Fibroblast of the aortic adventitia (primary cell): Measurements from ENCODE around the gene DISC1. TPM values are rescaled to one million over a fixed set of nuclear protein-coding genes. Genes with fewer than 3 reads are reported as not detected.

Experiments
- DNase-seq: peaks from one replicate; pipeline ENCODE4 v3.0.0-alpha.2; 2010; ENCODE audit warnings: low read depth
- H3K4me3 ChIP-seq: 2 replicates; pipeline ENCODE4 v1.5.1; 2011; ENCODE audit warnings: low read depth, mild to moderate bottlenecking, control low read depth, low read length, moderate library complexity
- total RNA-seq: library from RNA; depleted of rRNA; stranded (reverse); fragments of >200 nt; gene quantifications from 2 replicates; pipeline ENCODE4 v1.2.3, GENCODE V29; 2012; ENCODE audit warnings: low replicate concordance
- TF ChIP-seq, protein P1 (sequence below): IDR thresholded peaks from 2 replicates; pipeline ENCODE4 v1.5.1; 2011; ENCODE audit warnings: mild to moderate bottlenecking, low read length, control low read depth, inconsistent platforms; ENCODE audit not compliant: insufficient read depth

Gene DISC1
- total RNA-seq, 1 donor = 4.7 TPM

DNA sequence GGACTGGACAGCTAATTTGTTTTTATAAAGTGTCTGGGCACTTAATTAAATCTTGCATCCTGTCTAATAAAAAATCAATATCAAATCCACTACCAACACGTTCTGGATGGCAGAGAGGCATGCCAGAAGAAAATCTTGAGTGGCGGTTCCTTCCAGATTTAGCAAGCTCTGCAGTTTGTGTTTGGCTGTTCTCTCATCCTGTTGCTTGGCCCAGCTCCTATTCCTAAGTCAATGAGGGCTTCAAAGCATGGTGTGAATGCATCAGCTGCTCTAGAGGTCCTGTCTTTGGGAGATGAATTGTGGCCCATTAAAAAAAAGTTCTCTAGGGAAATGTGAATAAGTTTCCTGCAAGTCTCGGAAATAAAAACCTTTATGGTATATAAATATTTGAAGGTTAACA lies 90.3 kb downstream of the DISC1 start:
- TF ChIP-seq, protein P1, sequence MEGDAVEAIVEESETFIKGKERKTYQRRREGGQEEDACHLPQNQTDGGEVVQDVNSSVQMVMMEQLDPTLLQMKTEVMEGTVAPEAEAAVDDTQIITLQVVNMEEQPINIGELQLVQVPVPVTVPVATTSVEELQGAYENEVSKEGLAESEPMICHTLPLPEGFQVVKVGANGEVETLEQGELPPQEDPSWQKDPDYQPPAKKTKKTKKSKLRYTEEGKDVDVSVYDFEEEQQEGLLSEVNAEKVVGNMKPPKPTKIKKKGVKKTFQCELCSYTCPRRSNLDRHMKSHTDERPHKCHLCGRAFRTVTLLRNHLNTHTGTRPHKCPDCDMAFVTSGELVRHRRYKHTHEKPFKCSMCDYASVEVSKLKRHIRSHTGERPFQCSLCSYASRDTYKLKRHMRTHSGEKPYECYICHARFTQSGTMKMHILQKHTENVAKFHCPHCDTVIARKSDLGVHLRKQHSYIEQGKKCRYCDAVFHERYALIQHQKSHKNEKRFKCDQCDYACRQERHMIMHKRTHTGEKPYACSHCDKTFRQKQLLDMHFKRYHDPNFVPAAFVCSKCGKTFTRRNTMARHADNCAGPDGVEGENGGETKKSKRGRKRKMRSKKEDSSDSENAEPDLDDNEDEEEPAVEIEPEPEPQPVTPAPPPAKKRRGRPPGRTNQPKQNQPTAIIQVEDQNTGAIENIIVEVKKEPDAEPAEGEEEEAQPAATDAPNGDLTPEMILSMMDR = no peak

DNA sequence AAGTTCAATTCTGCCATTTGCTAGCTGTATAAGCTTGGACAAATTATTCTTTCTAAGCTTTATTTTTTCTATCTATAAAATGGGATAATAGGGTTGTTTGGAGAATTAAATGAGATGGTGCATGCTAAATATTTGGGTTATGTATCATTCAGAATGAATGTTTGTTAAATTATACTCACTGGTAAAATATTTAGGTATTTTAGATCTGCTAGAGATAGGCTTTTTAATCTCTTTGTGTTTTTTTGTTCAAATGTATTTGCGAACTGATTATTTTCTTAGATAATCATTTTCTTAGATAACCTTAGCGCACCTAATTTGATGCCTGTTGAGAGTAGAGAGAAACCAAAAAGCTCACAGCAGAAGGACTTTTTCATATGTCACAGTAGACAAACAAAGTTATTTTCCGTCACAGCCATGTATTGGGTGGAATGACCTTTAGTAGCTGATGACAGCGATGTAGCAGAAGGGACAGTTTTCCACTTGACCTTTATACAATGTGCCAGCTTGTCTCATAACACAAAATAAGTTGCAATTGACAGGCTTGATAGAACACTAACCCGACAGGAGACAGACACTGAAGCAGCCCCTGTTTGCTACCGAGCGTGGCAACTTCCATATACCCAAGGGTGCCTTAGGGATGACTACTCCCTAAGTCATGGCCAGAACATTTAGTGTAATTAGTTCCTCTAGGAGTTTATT lies 93.0 kb downstream of the DISC1 start:
- no peak overlapping the region for H3K4me3 ChIP-seq
- TF ChIP-seq, protein P1 = no peak
- DNase-seq = no peak

More for the DNA sequence above, 90.3 kb downstream of the DISC1 start:
- no peak for DNase-seq
- H3K4me3 ChIP-seq = no peak overlapping the region

DNA sequence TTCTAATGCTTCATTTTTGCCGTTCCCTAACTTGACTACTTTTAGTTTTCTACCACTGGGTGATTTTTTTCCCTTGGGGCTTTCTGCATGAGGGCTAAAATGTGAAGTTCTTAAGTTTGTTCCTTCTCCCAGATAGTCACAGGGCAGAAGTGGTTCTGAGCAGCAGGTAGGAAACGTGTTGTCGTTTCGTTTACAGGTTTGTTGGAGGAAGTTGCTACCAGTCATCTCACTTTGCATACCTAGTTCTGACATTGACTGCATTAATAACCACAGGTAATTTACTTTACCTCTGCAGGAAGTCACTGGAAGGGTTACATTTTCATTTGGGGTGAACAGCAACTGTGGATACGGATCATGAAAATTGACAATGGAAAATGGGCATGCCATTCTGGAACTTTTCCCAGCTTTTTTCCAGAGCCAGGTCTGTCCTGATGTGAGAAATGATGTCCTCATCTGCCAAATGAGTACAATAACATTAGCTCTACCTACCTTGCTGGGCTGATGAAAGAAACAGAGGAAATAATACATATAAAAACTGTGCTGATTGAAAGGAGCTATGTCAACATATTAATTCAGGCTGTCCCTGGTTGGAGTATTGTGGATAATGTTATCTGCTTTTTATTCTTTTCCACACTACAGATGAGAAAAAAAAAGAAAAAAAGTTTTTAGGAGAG lies 94.2 kb downstream of the DISC1 start:
- no peak overlapping the region for H3K4me3 ChIP-seq
- TF ChIP-seq, protein P1 = no peak

DNA sequence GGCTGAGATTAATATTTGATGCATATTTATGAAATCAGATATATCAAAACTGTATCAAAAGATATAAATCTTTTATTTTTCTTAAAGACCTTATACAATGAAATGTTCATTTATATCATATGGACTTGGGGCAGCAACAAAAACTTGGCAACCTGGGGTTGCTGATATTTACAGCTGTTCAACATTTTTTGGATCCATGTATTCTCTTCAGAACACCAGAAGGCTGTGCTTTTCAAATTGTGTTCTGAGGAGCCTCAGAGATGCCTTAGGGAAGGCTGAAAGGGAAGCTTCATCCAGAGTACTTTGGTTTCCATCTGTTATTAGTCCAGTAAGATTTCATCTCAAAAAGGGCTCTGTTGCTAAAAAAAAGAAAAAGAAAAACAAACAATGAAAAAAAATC lies 94.8 kb downstream of the DISC1 start:
- no peak for DNase-seq
- no peak overlapping the region for H3K4me3 ChIP-seq
- TF ChIP-seq, protein P1 = no peak

More for the DNA sequence above, 94.2 kb downstream of the DISC1 start:
- DNase-seq = no peak

DNA sequence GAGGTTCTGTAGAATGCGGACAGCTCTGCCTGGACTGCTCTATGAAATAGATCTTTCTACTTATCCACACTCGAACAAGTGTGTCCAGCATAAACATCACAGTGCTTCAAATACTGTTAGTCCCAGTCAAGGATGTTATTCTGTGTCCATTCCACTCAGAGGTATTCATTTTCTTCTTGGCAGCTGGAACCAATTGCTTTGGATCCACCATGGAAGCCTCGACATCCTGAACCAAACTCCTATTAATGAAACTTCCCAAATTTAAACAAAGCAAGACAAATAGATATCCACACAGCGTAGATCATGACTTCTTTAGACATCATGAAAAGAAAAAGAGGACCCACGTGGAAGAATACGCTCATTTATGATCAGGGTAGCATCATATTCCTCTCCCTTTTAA lies 95.8 kb downstream of the DISC1 start:
- no peak overlapping the region for H3K4me3 ChIP-seq
- TF ChIP-seq, protein P1 = no peak
- no peak for DNase-seq

DNA sequence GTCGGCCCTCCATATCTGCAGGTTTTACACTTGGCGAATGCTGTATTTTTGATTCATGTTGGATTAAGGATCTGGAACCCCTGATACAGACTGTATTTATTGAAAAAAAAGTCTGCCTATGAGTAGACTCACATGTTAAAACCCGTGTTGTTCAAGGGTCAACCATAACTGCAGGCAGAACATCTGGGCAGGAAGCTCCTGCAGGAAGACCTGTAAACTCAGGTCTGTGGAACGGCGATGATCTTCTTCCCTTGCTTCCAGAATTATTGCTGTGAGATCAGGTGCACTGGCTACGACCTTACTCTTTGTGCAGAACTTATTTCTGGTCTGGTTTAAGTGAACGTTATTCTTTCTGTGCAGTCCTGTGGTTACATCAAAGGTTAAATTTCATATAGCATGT lies 96.6 kb downstream of the DISC1 start:
- no peak overlapping the region for H3K4me3 ChIP-seq
- TF ChIP-seq, protein P1 = no peak
- no peak for DNase-seq
